Measurements from ENCODE around the gene TBC1D2B.
"Not testable (repeated sequence)": the region's sequence is repeated elsewhere in the genome, so short reads cannot be mapped to it uniquely, and the experiment has no call there.

TBC1D2B gene

DNA sequence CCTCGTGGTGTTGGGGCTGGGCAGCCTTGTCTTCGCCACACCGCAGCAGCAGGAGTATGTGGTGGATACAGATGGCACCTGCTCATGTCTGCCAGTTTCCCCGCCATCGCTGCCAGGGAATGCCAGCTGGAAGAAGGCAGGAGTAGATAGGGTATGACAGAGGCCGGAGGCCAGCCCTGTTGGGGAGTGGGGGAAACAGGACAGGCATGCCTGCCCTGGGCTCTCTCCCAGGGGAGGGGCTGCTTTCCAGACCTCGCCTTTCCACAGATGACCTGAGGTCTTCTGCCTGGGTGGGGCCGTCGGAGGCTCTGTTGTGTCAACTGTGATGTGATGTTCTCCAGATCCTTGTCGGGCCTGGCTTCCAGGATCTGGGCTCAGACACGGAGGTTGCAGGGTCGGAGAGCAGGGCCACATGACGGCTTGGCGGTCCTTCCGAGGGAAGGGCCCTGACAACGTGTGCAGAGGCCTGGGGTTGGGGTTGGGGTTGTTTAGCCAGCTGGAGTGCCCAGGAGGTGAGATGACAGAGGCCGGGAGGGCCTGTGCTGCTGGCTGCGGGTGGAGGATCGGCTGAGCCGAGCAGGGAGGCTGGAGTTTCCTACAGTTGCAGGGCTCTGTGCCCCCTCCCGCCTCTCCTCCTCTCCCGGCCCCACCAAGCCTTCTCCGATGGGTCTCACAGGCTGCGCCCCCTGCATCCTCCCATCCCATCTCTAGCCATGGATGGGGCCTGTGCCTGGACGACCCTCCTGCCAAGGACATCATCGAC is 102.0 kb downstream of the TBC1D2B start:
- DNase-seq (ENCODE audit: low read depth): no peak

GRCh38 chr15:77974416-77975331 is 102.8 kb downstream of the TBC1D2B start:
- DNase-seq (ENCODE audit: low read depth): no peak

GRCh38 chr15:77974098-77974414 is 103.5 kb downstream of the TBC1D2B start:
- DNase-seq (ENCODE audit: low read depth): no peak

- DNase-seq (ENCODE audit: low read depth): not testable (repeated sequence)
Observed at GRCh38 chr15:77973273-77974097, 104.0 kb downstream of the TBC1D2B start.

GRCh38 chr15:77972706-77973105 is 104.8 kb downstream of the TBC1D2B start:
- not testable (repeated sequence) for DNase-seq (ENCODE audit: low read depth)

DNA sequence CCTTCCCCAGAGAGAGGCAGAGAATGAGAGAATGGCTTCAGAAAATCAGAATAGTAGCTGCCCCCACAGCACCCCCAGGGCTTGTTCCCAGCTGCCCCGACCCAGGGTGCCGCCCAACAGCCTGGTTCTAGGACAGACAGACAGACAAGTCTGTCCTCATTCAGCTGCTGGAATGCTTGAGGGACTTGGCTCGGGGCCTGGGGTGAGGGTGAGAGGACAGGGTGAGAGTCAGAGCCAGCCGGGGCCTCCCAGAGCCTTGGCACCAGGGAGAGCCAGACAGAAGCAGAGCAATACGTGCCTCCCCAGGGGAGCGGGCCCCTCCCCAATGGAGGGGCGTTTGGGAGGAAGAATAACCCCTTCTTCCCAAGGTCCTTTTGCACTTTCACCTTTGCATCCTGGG is 105.6 kb downstream of the TBC1D2B start:
- not testable (repeated sequence) for DNase-seq (ENCODE audit: low read depth)

DNA sequence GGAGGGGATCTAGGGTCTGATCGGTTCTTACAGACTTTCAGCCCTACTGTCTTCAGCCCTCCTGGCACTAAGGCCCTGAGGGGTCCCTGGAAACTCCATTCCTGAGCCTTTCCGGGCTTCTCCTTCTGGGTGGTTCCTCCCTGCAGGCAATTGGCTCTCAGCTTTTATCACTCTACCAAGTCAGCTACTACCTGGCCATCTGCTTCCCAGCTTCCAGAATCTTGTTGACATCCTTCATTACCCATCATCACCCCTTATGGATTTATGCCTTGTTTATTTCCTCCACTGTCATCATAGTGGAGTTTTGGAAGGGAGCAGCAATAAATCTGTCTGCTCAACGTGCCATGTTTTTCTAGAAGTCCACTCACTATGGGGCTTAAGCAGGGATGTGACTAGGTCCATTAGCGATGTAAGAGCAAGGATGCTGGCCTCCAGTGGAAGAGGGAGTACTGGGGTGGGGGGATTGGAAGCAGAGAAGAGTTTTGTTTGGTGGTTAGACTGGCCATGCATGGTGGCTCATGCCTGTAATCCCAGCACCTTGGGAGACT is 106.6 kb downstream of the TBC1D2B start:
- DNase-seq (ENCODE audit: low read depth): not testable (repeated sequence)

DNA sequence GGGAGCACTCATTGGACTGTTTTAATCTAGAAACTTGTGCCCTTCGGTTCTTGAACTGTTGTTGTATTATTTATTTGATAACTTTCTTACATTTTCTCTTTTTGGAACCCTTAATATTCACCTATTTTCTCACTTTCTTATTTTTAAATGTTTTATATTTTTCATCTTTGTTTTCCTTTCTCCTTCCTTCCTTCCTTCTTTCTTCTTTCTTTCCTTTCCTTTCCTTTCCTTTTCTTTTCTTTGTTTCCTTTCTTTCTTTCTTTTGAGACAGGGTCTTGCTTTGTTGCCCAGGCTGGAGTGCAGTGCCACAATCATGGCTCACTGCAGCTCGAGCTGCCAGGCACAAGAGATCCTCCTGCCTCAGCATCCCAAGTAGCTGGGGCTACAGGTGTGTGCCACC is 108.5 kb downstream of the TBC1D2B start:
- no peak for DNase-seq (ENCODE audit: low read depth)

DNA sequence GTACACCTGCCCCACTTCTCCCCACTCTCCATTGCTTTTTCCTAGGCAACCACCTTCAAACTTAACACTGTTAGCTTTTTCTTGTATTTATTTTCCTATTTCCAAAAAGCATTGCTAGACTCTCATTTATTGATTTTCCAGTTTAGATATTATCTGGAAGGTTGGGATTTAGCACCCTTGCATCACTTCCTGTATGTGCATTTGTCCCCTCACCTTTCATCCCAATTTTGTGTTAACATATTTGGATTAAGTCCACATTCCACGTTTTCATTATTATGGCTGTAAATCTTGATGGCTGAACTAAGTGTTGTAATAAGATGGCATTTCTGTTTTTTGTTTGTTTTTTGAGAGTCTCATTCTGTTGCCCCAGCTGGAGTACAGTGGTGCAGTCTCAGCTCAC is 109.7 kb downstream of the TBC1D2B start:
- no peak for DNase-seq (ENCODE audit: low read depth)

DNA sequence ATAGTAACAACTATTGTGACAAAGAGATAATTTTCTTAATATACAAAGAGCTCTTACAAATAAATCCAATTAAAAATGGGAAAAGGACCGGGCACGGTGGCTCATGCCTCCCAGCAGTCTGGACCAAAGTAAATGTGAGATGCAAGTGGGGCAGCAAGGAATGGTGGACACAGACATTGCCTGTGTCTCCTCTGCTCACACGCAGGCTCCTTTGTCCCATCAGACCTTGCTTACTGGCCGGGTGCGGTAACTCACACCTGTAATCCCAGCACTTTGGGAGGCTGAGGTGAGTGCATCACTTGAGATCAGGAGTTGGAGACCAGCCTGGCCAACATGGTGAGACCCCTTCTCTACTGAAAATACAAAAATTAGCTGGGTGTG is 110.3 kb downstream of the TBC1D2B start:
- DNase-seq (ENCODE audit: low read depth): not testable (repeated sequence)

GRCh38 chr15:77966540-77967234 is 110.8 kb downstream of the TBC1D2B start:
- DNase-seq (ENCODE audit: low read depth): peak; percentile 39

DNA sequence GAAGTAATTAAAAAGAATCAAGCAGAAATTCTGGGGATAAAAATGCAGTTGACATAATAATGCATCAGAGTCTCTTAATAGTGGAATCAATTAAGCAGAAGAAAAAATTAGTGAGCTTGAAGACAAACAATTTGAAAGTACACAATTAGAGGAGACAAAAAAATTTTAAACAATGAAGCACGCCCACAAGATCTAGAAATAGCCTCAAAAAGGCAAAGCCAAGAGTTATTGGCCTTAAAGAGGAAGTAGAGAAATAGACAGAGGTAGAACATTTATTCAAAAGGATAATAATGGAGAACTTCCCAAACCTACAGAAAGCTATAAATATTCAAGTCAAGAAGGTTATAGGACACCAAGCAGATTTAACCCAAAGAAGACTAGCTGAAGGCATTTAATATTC is 113.3 kb downstream of the TBC1D2B start:
- no peak for DNase-seq (ENCODE audit: low read depth)

GRCh38 chr15:77959432-77959879 is 118.1 kb downstream of the TBC1D2B start:
- peak; percentile 55 for DNase-seq (ENCODE audit: low read depth)

DNA sequence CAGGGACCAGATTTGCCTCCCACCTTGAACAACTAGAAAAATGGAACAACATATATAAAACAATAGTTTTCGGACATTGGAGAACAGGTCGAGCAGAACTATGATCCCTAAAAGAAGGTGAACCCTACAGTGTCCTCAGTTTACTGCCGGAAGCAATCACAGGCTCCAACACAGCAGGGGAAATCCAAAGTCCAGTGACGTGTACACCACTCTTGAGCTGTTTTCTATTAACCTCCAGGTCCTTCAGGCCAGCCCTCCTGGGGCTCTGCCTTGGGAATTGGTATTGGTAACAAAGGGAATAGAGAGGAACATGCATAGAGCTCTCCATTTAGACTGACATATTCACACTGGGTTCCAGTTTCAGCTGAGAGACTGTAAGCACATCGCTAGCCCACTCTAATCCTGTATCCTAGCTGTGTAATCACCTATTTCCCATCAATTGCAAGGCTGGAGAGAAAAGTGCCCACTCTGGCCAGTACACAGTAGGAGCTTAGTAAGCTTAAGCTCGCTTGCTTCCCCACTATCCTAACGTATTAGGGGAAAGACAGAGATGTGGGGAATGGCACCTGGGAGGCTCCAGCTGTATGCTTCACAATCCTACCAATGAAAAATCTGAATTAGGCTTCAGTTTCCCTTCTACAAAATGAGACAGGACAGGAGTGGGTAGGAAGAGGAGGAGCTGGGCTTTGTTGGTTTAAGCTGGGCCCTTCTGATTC is 118.6 kb downstream of the TBC1D2B start:
- DNase-seq (ENCODE audit: low read depth): not testable (repeated sequence)

DNA sequence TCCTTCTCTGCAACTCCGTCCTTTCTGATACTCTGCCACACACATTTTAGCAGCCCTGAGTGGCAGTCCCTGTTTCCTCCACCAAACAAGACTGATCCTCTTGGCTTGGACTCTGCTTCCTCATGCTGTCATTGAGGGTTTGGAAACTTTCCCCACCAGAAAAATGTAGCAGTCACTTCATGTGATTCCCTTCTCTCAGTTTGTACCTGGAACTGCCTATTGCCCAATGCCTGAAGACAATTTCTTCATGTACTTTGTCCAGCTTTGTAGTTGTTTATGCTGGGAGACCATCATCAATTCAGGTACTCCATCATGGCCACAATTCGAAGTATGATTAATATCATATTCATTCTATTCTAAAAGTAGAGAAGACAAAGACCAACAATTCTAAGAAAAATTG is 119.5 kb downstream of the TBC1D2B start:
- DNase-seq (ENCODE audit: low read depth): not testable (repeated sequence)

- not testable (repeated sequence) for DNase-seq (ENCODE audit: low read depth)
Observed at GRCh38 chr15:77953926-77954325, 123.6 kb downstream of the TBC1D2B start.

DNA sequence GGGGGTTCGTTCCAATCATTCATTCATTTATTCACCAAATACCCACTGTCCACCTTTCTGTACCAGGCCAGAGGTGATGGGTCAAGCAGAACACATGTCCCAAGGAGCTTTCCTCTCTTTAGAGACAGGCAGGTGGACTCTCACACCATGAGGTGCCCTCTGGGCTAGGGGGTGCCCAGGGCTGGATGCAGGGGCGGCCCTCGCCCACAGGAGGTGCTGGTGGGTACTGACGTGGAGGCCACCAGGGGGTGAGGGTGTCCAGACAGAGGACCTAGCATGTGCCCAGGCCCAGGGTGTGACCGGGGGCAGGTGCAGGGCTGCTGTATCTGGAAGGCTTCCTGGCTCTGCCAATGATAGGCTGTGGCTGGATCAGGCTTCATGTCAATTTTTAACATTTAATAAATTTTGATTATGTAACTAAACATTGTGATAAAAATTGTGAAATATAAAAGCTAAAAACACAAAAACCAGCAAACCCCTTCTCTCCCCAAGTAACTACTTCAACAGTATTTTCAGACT is 124.5 kb downstream of the TBC1D2B start:
- DNase-seq (ENCODE audit: low read depth): not testable (repeated sequence)

DNA sequence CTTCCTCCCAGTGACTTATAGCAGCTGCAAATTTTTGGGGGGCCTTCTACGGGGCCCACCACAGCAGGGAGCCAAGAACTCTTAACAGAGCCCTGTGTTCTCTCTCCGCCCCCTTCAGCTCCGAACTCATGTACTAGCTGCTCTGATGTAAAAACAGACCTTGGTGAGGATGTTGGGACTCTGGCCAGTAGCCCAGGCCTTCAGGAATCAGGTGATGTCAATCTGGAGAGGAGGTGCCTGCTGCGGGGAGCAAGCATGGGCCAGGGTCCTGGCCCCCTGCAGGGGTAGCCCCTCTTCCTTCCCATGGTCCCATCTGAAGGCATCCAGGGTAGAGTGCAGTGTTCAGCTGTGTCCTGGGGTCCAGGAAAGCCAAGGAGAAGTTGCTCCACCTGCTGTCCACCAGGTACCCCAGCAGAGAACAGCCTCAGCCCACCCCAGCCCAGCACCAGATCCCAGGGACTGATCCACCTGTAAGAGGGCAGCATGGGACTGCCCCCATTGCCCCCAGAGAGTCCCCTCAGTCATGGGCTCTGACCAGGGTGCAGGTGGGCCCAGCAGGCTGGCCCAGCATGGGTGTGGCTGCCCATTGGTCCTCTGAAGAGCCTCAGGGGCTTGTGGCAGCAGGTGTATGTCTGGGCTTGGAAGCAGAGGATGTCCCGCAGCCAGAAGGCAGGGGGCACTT is 126.3 kb downstream of the TBC1D2B start:
- DNase-seq (ENCODE audit: low read depth): not testable (repeated sequence)

DNA sequence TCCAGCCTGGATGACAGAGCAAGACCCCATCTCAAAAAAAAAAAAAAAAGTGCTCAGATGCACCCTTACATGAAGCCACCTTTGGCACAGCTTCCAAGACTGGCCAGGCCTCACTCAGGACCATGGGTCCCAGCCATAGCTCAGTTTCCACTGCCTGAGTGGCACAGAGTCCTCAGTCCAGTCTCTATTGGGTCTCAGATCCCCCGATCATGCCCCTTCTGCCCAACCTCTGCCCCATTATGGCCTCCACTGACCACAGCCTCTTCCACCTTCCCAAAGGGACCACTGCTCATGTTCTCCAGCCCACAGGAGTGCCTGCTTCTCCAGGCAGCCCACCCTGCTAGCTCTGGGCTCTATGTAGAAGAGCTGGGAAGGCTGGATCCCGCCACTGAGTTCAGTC is 127.0 kb downstream of the TBC1D2B start:
- not testable (repeated sequence) for DNase-seq (ENCODE audit: low read depth)

DNA sequence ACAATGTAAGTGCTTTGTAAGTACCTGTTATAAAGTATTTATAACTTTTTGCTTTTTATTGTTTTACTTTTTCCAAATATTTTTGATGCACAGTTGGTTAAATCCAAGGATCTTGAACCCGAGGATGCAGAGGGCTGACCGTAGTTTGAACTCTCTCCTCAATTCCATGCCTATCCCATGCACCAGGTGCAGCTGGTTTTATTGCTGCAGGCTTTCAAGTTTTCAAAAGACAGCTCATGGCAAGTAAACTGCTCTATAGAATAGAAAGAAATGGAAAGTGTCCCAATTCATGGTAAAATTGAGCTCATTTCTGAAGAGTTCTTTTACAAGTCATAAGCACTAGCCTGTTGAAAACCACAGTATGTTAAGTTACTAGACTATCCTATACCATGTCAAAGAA is 131.9 kb downstream of the TBC1D2B start:
- DNase-seq (ENCODE audit: low read depth): no peak
